ENCODE measurements around the gene BACH2.
"Not testable (repeated sequence)": the region's sequence is repeated elsewhere in the genome, so short reads cannot be mapped to it uniquely, and the experiment has no call there.

Gene BACH2

GRCh38 chr6:90296341-90297114 lies at the start of gene BACH2:
Gene BACH2, minus strand, starts transcription at chr6:90296843. Its CDS starts 287,999 bp downstream, at chr6:90008844.
- DNase-seq (ENCODE audit: low read depth): peak; percentile 81
- no peak for TF ChIP-seq CTCF (IDR thresholded peaks at IDR 0.05; ENCODE audit: insufficient read depth, low read depth, low read length, missing control alignments)
- H3K4me3 ChIP-seq (ENCODE audit: low read depth, low read length): peak within 1 kb of the TSS; percentile 51

GRCh38 chr6:90343576-90343975 lies 46.9 kb upstream of the BACH2 start:
- TF ChIP-seq CTCF (IDR thresholded peaks at IDR 0.05; ENCODE audit: insufficient read depth, low read depth, low read length, missing control alignments): no peak
- no peak for DNase-seq (ENCODE audit: low read depth)

GRCh38 chr6:90338409-90338808 lies 41.8 kb upstream of the BACH2 start:
- H3K4me3 ChIP-seq (ENCODE audit: low read depth, low read length): no peak overlapping the region
- DNase-seq (ENCODE audit: low read depth): no peak
- TF ChIP-seq CTCF (IDR thresholded peaks at IDR 0.05; ENCODE audit: insufficient read depth, low read depth, low read length, missing control alignments): no peak

More at GRCh38 chr6:90343576-90343975, 46.9 kb upstream of the BACH2 start:
- H3K4me3 ChIP-seq (ENCODE audit: low read depth, low read length): no peak overlapping the region

- no peak for DNase-seq (ENCODE audit: low read depth)
Observed at GRCh38 chr6:90336388-90336947, 39.8 kb upstream of the BACH2 start.

GRCh38 chr6:90333928-90334327 lies 37.3 kb upstream of the BACH2 start:
- H3K4me3 ChIP-seq (ENCODE audit: low read depth, low read length): no peak overlapping the region
- no peak for TF ChIP-seq CTCF (IDR thresholded peaks at IDR 0.05; ENCODE audit: insufficient read depth, low read depth, low read length, missing control alignments)
- DNase-seq (ENCODE audit: low read depth): no peak

More at GRCh38 chr6:90336388-90336947, 39.8 kb upstream of the BACH2 start:
- H3K4me3 ChIP-seq (ENCODE audit: low read depth, low read length): no peak overlapping the region
- no peak for TF ChIP-seq CTCF (IDR thresholded peaks at IDR 0.05; ENCODE audit: insufficient read depth, low read depth, low read length, missing control alignments)

GRCh38 chr6:90332978-90333543 lies 36.4 kb upstream of the BACH2 start:
- DNase-seq (ENCODE audit: low read depth); H3K4me3 ChIP-seq (ENCODE audit: low read depth, low read length): not testable (repeated sequence)

GRCh38 chr6:90329386-90330077 lies 32.9 kb upstream of the BACH2 start:
- no peak overlapping the region for H3K4me3 ChIP-seq (ENCODE audit: low read depth, low read length)
- no peak for DNase-seq (ENCODE audit: low read depth)

More at GRCh38 chr6:90329386-90330077, 32.9 kb upstream of the BACH2 start:
- TF ChIP-seq CTCF (IDR thresholded peaks at IDR 0.05; ENCODE audit: insufficient read depth, low read depth, low read length, missing control alignments): no peak
